GM19351 (cell line): Measurements from ENCODE around the gene RDH12.
"Not testable (repeated sequence)": the region's sequence is repeated elsewhere in the genome, so short reads cannot be mapped to it uniquely, and the experiment has no call there.

Source experiments
- ATAC-seq: cut with Tn5 transposase; IDR thresholded peaks from one replicate; pipeline ENCODE4 v1.9.1; 2021; ENCODE audit warnings: mild to moderate bottlenecking, moderate library complexity; ENCODE audit not compliant: unreplicated experiment

The RDH12 gene

GRCh38 chr14:67704484-67705089, 2.9 kb downstream of the RDH12 start:
- no peak for ATAC-seq

DNA sequence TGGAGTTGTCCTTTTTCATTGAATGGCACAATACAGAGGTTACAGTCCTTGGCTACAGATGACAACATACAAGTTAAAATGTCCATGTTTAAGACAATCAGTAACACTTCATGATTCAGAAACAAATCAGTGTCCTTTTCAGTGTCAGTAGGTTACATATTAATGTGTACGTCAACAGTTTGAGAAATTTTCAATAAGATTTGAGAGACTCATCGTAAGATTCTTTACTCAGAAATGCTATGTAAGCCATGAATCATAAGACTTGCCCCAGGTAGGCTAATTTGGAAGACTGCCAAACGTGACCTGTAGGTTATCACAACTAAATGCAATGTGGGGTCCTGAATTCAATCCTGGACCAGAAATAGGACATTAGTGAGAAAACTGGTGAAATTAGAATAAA, 3.5 kb downstream of the RDH12 start:
- ATAC-seq, result no peak

GRCh38 chr14:67709346-67709745, 7.7 kb downstream of the RDH12 start:
- ATAC-seq, result not testable (repeated sequence)

GRCh38 chr14:67709796-67710195, 8.1 kb downstream of the RDH12 start:
- not testable (repeated sequence) for ATAC-seq

- no peak for ATAC-seq
Observed at GRCh38 chr14:67710209-67710608, 8.5 kb downstream of the RDH12 start.

DNA sequence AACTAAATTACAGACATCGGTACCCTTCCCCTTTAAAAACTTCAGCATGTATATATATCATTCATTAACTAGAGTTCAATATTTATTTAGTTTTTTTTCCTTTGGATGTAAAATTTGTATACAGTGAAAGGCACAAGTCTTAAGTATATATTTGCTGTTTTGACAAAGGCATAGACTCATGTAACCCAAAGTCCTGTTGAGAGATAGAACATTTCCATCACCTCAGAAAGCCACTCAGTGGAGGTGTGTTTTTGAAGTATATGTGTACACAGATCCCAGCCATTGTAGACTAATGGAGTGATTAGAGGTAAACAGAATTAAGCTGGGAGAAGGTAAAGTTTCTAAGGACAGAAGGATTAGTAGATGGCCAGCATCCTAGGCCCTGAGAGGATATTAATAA, 15.4 kb downstream of the RDH12 start:
- no peak for ATAC-seq

DNA sequence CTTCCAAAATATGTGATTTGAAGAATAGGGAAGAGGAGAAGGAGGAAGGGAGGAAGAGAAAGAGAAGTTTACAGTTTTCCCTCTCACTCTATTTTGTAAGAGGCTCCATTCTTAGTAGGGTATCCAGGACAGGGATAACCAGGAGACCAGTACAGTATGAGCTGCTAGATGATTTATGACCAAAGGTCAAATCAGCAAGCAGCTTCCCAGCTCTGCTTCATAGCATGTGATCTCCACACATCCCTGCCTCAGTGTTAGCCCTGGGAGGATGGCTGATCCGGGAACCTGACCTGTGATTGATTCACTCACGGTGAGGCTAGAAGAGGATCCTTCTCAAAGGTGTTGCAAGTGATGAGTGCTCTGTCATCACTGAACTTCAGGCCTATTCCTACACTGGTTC, 16.6 kb downstream of the RDH12 start:
- no peak for ATAC-seq

GRCh38 chr14:67719385-67719784, 17.7 kb downstream of the RDH12 start:
- not testable (repeated sequence) for ATAC-seq

DNA sequence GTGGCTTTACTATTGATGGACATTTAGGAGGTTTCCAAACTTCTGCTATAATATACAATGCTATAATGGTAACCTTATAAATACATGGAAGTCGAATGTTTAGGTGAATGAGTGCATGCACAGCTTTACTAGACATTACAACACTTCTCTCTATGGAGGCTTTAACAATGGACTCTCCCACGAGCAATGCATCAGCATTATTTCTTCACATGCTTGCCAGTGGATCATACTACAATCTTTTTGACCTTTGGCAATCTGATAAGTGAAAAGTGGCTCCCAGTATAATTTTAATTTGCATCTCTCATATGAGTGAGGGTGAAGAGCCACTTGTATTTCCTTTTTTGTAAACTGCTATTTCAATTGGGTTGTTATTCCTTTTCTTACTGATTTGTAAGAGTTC, 18.2 kb downstream of the RDH12 start:
- no peak for ATAC-seq

DNA sequence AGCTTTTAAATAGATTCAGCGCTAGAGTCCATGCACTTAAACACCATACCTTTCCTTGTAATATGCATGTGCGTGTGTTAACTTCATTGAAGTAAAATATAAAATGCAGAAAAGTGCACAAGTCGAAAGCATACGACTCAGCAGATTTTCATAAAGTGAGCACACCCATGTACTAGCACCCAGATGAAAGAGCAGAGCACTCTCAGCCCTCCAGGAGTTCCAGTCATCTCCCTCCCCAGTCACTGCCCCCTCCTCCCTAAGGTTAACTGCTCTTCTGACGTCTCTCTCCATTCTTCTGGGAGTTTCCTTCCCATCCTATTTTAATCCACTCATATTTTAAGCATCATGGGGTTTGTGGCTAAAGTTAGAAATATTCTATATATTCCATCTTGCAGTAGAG, 20.2 kb downstream of the RDH12 start:
- ATAC-seq, result no peak

DNA sequence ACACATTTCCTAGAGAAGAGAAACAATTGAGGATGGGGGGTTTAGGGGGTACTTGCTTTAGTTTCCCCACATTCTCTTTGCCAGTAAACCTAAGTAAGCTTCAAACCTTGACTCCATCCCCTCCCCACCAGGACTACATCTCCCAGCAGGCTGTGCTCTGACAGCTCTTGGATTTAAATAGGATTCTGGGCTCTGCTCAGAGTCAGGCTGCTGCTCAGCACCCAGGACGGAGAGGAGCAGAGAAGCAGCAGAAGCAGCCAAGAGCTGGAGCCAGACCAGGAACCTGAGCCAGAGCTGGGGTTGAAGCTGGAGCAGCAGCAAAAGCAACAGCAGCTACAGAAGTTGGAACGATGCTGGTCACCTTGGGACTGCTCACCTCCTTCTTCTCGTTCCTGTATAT, 20.6 kb downstream of the RDH12 start:
- ATAC-seq, result no peak

GRCh38 chr14:67725171-67725570, 23.5 kb downstream of the RDH12 start:
- ATAC-seq, result no peak

DNA sequence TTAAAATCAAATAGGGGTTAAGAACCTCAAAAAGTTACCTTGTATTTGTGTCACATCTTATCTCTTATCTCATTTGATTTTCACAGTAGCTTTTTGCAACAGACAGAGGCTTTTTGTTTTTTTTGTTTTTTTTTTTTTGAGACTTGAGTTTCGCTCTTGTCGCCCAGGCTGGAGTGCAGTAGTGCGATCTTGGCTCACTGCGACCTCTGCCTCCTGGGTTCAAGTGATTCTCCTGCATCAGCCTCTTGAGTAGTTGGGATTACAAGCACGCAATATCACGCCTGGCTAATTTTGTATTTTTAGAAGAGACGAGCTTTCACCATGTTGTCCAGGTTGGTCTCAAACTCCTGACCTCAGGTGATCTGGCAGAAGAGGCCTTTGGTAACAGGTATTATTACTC, 25.7 kb downstream of the RDH12 start:
- no peak for ATAC-seq

GRCh38 chr14:67728258-67728657, 26.6 kb downstream of the RDH12 start:
- no peak for ATAC-seq

- no peak for ATAC-seq
Observed at GRCh38 chr14:67729072-67729885, 27.6 kb downstream of the RDH12 start.

- no peak for ATAC-seq
Observed at GRCh38 chr14:67733616-67734015, 31.9 kb downstream of the RDH12 start.

GRCh38 chr14:67734675-67735074, 33.0 kb downstream of the RDH12 start:
- ATAC-seq, result no peak

GRCh38 chr14:67735336-67736147, 33.9 kb downstream of the RDH12 start:
- no peak for ATAC-seq

DNA sequence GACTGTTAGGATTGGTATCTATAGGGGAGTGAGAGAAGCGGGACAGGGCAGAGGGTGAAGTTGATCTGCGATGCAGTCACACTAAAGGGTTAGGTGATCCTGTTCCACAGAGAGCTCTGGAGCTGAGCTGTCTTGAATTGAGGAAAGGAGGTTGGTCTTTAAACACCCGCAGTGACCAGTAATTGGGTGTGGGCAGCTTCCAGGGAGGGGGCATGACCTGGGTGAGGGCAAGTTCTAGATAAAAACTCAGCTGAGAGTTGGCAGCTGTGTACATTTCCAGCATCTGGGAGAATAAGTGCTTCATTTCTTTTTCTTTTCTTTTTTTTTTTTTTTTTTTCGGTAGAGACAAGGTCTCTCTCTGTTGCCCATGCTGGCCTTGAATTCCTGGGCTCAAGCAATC, 35.1 kb downstream of the RDH12 start:
- no peak for ATAC-seq

- no peak for ATAC-seq
Observed at GRCh38 chr14:67738740-67739504, 37.2 kb downstream of the RDH12 start.

GRCh38 chr14:67744046-67744445, 42.4 kb downstream of the RDH12 start:
- ATAC-seq, result no peak
